ENCODE data around the gene DCBLD2.

The DCBLD2 gene

GRCh38 chr3:98763819-98764418, 137.6 kb downstream of the DCBLD2 start:
- DNase-seq, result peak; percentile 37 to 46

DNA sequence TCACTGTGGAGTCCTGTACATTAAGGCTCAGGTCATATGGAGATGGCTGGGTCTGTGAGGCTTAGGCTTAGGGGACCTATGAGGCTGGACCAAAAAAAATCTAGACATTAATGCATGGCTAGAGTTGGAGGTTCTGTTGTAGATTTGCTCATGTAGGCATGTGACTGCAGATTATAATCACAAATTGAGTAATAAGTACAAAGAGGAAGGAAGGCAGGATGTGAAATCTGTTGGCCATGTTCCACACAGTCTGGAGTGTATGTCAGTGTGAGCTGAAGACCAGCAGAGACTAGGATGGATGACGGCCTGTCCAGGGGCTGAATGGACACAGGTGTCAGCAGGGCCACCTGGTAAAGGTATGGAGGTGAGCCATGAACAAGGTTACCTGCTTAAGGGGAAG, 138.4 kb downstream of the DCBLD2 start, which contains the start of gene ST3GAL6:
Gene ST3GAL6, plus strand, starts transcription at position 265 of the 400 bp plus-strand sequence. CDS start 5,101 bp downstream, outside the sequence.
- peak; percentile 87 to 92 for DNase-seq

GRCh38 chr3:98761643-98762229, 139.8 kb downstream of the DCBLD2 start:
- peak; percentile 75 to 83 for DNase-seq

DNA sequence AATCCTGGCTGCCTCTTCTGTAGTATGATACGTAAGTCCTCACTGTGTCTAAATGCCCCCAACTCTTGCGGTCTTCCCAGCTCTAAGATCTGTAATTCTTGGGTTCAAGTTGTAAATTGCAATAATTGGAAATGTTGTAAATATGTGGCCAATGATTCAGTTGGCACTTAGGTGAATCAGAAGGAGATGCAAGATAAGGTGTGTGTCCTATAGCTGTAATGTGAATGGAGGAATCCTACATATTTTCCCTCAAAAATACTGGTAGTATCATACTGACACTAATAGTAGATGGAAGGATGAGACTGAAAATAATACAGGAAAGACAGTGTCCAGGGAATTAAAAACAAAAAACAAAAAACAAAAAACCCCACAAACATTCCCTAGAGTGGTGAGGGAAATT, 141.9 kb downstream of the DCBLD2 start:
- DNase-seq, result no peak

DNA sequence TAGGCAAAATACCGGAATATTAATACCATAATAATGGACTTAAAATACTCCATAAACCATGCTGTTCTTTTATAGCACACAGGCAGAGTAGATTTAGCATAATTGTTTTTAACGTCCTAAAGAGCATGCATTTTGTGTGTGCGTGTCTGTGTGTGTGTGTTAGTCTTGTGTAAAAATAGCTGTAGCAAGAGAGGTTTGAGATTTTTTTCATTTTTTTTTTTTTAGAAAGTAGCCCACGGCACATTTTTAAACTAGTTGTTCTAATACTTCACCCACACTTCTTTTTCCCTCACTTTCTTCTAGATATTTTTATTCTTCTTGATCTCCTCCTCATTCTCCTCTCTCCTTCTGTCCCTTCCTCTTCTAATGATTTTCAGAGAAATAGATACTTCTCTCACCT, 145.9 kb downstream of the DCBLD2 start:
- DNase-seq, result no peak

GRCh38 chr3:98754483-98754882, 147.0 kb downstream of the DCBLD2 start:
- DNase-seq, result no peak

- no peak for DNase-seq
These were observed 151.1 kb downstream of the DCBLD2 start for GRCh38 chr3:98750276-98750919.

DNA sequence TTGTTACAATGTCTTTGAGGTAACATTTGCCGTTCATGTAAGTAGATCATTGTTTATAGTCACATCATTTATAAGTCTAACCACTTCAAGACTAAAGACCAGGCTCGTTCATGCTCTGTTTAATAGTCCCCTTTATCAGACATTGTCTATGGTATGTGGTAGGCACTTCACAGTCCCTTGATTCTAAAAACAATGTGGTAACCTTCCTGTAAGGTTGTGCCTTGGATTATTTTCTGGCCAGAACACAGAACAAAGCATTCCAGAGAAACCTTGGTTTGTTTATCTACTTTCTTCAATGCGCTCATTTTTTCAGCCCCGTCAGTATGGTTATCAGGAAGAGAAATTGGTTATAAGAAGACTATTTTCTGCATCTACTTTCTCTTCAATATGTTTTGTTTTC, 154.6 kb downstream of the DCBLD2 start:
- DNase-seq, result no peak

GRCh38 chr3:98746122-98746521, 155.4 kb downstream of the DCBLD2 start:
- DNase-seq, result no peak

All from Kasumi-1 (cell line).